Activated CD8-positive, alpha-beta T cell treated with anti-CD3 and anti-CD28 coated beads, Interleukin-2, amount 10 ng/mL, durations not matched to agents 7 days and 5 days (primary cell): Measurements from ENCODE around the gene MACROD2. TPM values are rescaled to one million over a fixed set of nuclear protein-coding genes. Genes with fewer than 3 reads are reported as not detected.

Experiments
- ATAC-seq: fragments of 150-1000 bp; cut with Tn5 transposase; one replicate; pipeline ENCODE4 v1.10.0; 2021; ENCODE audit warnings: moderate library complexity
- CTCF ChIA-PET: fragments of 350-600 bp; sonication (Branson Sonifier 250); formaldehyde crosslinking; loops from one replicate; lab custom pipeline; 2021; ENCODE audit warnings: antibody characterized with exemption; lab: Charles Lee
- POLR2A ChIA-PET: fragments of 350-600 bp; sonication (Branson Sonifier 250); formaldehyde crosslinking; loops from one replicate; lab custom pipeline; 2021; ENCODE audit warnings: antibody characterized with exemption; lab: Charles Lee
- DNase-seq: peaks from one replicate; pipeline ENCODE4 v3.0.0-alpha.2; 2020
- H3K27ac Mint-ChIP-seq: one replicate; pipeline ENCODE4 v1.8.0; 2021; ENCODE audit warnings: mild to moderate bottlenecking, mixed read lengths
- H3K27me3 Mint-ChIP-seq: one replicate; pipeline ENCODE4 v1.8.0; 2021; ENCODE audit warnings: low read depth, mixed read lengths
- H3K36me3 Mint-ChIP-seq: one replicate; pipeline ENCODE4 v1.8.0; 2021; ENCODE audit warnings: low read depth, mixed read lengths
- H3K4me1 Mint-ChIP-seq: one replicate; pipeline ENCODE4 v1.8.0; 2021; ENCODE audit warnings: low read depth, mixed read lengths
- H3K4me3 Mint-ChIP-seq: one replicate; pipeline ENCODE4 v1.8.0; 2021; ENCODE audit warnings: mild to moderate bottlenecking, mixed read lengths
- H3K9me3 Mint-ChIP-seq: one replicate; pipeline ENCODE4 v1.8.0; 2022; ENCODE audit warnings: mixed read lengths; ENCODE audit not compliant: insufficient read depth
- total RNA-seq, 2 experiments: library from RNA; stranded (reverse); gene quantifications; one replicate each; pipeline ENCODE4 v1.2.3, GENCODE V29; 2021

Gene MACROD2
- total RNA-seq, 2 experiments from 2014 or later = 0.08 TPM; not detected in 1

DNA sequence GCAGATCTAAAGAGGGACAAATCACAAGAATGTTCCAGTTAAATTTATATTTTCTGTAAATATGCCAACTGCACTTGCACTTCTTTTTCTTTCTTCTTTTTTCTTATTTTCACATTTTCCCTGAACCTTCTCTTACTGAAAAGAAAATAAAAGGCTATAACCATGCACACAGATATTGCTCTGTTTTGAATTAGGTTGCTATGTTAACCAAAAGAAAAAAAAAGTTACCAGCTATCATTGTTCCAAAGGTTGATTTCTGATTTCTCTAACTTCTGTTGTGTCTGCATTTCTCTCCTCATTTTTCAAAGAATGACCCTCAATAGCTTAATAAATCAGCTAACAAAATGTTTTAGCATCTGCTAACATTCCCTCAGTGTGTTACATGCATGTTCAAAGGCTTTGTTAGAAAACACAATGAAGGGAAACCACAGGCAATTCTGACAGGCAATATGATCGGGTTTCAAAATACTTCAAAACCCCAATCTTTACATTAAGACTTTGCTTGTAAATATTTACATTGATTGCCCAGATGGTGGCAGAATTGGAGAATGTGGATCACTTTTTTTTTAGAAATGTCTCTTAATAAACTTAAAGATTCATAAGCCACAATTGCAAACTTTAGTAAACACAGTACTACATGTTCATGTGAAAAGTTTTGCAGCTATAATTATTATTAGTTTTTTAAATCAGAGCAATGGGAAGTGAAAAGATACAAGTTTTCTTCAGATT lies 1270.4 kb downstream of the MACROD2 start:
- POLR2A ChIA-PET = no interaction called here
- Mint-ChIP-seq H3K36me3 (no peaks in the 10 kb centered on the region), H3K27ac (no peak overlapping the region), H3K27me3 (no peaks in the 10 kb centered on the region), H3K4me3 (no peak overlapping the region), H3K4me1 (no peaks in the 10 kb centered on the region), H3K9me3 (no peaks in the 10 kb centered on the region)
- CTCF ChIA-PET = no interaction called here
- DNase-seq (no peak), ATAC-seq (no peak)

DNA sequence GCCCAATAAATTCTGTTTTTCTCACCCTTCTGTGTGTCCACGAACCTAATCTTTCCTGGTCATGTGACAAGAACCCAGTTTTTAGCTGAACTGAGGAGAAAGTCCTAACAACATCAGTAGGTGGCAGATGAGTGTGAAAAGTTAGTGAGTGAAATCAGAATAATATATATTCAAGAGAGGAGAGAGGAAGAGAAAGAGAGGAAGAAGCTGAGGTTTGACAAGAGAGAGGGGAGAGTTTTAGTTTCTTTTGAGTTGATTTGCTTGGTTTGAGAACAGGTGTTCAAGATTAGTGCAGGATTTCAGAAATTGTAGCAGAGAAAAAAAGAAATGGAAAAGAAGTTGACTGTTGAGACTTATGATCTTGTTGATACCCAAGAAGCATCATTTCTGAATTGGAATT lies 1272.6 kb downstream of the MACROD2 start:
- DNase-seq (no peak), ATAC-seq (no peak)
- ChIA-PET POLR2A (no interaction called here), CTCF (no interaction called here)
- no peaks in the 10 kb centered on the region for H3K36me3 Mint-ChIP-seq
- H3K27me3 Mint-ChIP-seq = no peaks in the 10 kb centered on the region
- H3K4me3 Mint-ChIP-seq = no peak overlapping the region
- no peaks in the 10 kb centered on the region for H3K9me3 Mint-ChIP-seq
- no peak overlapping the region for H3K27ac Mint-ChIP-seq
- H3K4me1 Mint-ChIP-seq = no peaks in the 10 kb centered on the region

DNA sequence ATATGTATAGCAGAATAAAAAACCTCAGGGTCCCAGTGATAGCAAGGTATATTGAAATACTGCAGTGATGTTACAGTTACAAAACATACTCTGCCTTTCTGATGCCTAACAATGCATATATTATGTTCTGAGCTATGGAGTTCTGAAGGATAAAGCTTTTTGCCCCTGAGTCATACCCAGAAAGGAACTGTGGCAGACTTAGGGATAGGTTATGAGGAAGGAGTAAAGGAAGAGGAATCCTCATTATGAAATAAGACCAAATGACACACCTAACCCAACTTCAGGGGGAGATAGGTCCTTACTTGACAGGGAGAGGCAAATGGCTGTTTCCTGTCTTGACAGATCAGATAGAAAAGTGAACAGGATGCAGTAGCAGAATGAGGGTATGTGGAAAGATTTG lies 1282.7 kb downstream of the MACROD2 start:
- no peaks in the 10 kb centered on the region for H3K36me3 Mint-ChIP-seq
- H3K4me1 Mint-ChIP-seq = no peaks in the 10 kb centered on the region
- DNase-seq (no peak), ATAC-seq (no peak)
- CTCF ChIA-PET = no interaction called here
- H3K27me3 Mint-ChIP-seq = no peaks in the 10 kb centered on the region
- no peak overlapping the region for H3K4me3 Mint-ChIP-seq
- no peak overlapping the region for H3K27ac Mint-ChIP-seq
- POLR2A ChIA-PET = no interaction called here
- no peaks in the 10 kb centered on the region for H3K9me3 Mint-ChIP-seq

DNA sequence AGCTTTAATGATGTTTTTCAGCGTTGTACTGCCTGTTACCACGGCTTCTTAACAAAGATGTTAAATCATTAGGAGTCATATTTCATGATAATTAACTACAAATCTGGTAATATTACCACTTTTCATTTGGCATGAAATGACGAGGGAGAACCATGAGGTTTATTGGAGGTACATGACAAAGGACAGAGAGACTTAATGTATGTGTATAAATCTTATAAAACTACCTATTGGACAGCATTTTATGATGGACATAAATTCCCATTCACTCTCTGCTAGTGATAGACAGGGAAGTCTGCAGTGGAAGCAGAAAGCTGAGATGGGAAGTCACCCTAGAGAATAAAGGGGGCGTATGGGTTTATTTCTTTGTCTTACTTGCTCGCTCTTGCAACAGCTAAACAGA lies 1292.0 kb downstream of the MACROD2 start:
- Mint-ChIP-seq H3K27ac (no peak overlapping the region), H3K4me1 (no peaks in the 10 kb centered on the region), H3K36me3 (no peaks in the 10 kb centered on the region), H3K4me3 (no peak overlapping the region), H3K9me3 (peaks cover 4% of the 10 kb centered on the region), H3K27me3 (no peaks in the 10 kb centered on the region)
- ChIA-PET CTCF (no interaction called here), POLR2A (no interaction called here)
- ATAC-seq (no peak), DNase-seq (no peak)

DNA sequence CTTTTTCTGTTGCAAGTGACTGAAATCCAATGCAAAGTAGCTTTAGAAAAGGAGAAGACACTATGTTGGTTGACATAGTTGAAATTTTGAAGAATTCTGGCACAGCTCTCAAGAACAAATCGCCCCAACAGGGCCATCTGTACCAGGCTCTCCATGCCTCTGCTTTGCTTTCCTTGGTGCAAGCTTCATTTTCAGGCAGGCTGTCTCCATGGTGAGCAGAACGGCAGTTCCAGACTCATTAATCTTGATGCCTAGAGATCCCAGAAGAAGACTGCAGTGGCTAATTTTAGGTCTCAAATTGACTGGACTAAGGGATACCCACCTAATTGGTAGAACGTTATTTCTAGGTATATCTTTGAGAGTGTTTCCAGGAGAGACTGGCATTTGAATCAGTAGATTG lies 1292.8 kb downstream of the MACROD2 start:
- CTCF ChIA-PET = no interaction called here
- no peak for DNase-seq
- H3K36me3 Mint-ChIP-seq = no peaks in the 10 kb centered on the region
- H3K9me3 Mint-ChIP-seq = peaks cover 4% of the 10 kb centered on the region
- H3K27me3 Mint-ChIP-seq = no peaks in the 10 kb centered on the region
- ATAC-seq = no peak
- H3K4me3 Mint-ChIP-seq = no peak overlapping the region
- POLR2A ChIA-PET = no interaction called here
- no peaks in the 10 kb centered on the region for H3K4me1 Mint-ChIP-seq
- H3K27ac Mint-ChIP-seq = no peak overlapping the region

DNA sequence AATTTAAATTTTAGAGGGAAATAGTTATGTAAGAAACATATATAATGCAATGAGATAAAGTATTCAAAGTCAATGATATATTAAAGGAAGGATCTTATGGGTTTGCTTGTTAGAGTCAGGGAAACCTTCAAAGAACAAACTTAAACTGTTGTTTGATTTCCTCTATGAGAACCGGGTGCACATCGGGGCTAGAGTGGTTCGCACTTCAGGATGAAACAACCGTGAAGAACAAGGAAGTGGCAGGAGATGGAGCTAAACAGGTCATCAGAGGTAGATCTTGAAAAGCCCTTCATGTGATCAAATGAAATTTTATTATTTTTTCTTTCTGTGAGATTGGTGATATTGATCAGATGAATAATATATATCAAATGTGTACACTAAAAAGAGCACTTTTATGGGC lies 1294.0 kb downstream of the MACROD2 start:
- no peak overlapping the region for H3K27ac Mint-ChIP-seq
- ATAC-seq = no peak
- DNase-seq = no peak
- ChIA-PET CTCF (no interaction called here), POLR2A (no interaction called here)
- H3K36me3 Mint-ChIP-seq = no peaks in the 10 kb centered on the region
- no peaks in the 10 kb centered on the region for H3K27me3 Mint-ChIP-seq
- H3K4me3 Mint-ChIP-seq = no peak overlapping the region
- H3K4me1 Mint-ChIP-seq = no peaks in the 10 kb centered on the region
- H3K9me3 Mint-ChIP-seq = no peaks in the 10 kb centered on the region

DNA sequence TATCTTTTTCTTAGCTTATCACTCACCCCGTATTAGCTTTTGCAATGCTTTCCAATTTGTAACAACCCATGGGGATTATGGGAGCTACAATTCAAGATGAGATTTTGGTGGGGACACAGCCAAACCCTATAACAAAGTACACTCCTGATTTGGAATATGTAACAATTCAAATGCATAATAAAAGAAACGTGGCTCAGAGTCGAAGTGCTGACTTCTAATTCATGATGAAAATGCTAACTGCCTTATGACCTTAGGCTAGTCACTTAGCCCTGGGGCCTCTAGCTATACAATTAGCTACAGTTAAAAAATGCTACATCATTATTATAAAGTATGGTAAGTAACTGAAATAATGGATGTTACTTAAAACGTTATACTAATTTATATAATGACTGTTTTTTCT lies 1297.1 kb downstream of the MACROD2 start:
- no peaks in the 10 kb centered on the region for H3K36me3 Mint-ChIP-seq
- H3K27ac Mint-ChIP-seq = no peak overlapping the region
- POLR2A ChIA-PET = no interaction called here
- CTCF ChIA-PET = no interaction called here
- H3K4me1 Mint-ChIP-seq = no peaks in the 10 kb centered on the region
- ATAC-seq = no peak
- no peak overlapping the region for H3K4me3 Mint-ChIP-seq
- H3K27me3 Mint-ChIP-seq = no peaks in the 10 kb centered on the region
- H3K9me3 Mint-ChIP-seq = no peaks in the 10 kb centered on the region
- no peak for DNase-seq

DNA sequence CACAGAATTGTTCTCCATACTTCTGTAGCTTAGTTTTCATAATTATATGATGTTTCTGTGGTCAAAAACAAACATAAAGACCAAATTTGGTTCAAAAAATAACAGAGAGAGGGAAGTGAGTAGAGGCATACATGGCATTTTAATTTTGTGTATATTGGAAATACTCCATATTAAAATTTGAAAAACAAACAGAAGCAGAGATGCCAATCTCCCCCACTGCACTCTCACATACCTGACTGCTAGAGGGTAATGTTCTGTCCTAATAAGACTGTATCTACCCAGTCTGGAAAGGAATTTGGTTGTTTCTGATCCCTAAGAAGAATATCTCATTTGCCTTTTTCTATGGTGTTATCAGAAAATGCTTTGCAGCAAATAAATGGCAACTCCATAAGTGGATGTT lies 1301.1 kb downstream of the MACROD2 start:
- H3K4me3 Mint-ChIP-seq = no peak overlapping the region
- H3K4me1 Mint-ChIP-seq = no peaks in the 10 kb centered on the region
- no peaks in the 10 kb centered on the region for H3K27me3 Mint-ChIP-seq
- CTCF ChIA-PET = no interaction called here
- H3K9me3 Mint-ChIP-seq = no peaks in the 10 kb centered on the region
- no peak overlapping the region for H3K27ac Mint-ChIP-seq
- ATAC-seq (no peak), DNase-seq (no peak)
- POLR2A ChIA-PET = no interaction called here
- H3K36me3 Mint-ChIP-seq = no peaks in the 10 kb centered on the region

DNA sequence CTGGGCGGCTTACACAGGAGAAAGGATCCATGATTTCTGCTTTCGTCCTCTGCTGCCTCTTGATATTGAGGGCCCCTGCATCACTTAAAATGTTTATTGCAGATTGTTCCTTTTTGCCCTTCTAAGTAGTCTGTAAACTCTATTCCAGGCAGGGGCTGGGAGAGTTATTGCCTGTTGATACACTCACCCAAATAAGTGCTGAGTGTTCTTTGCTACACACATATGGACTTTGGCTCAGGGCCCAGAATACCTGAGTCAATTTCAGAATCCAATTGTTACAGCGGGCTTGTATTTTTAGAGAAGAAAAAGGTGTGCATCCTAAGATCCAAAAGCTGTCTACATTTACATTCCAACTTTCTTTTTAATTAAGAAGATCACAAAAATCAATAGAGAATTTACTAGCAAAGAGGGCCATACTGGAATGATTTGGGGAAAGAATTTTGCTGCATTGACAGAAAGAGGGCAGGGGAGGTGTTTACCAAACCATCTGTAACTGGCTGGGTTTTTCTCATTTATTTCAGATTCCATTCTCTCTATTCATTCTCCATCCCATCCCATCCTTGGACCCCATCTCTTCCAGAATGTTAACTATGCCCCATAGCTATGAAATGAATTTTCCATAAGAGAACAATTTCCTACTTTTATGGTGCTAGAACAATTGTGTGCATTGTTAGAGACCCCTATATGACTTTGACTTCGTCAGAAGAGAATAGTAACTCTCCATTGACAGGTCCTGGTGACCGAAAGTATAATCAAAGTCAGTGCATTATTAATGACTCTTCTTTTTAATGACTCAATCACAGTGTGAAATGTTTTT lies 1302.0 kb downstream of the MACROD2 start:
- ChIA-PET POLR2A (no interaction called here), CTCF (no interaction called here)
- Mint-ChIP-seq H3K36me3 (no peaks in the 10 kb centered on the region), H3K27me3 (no peaks in the 10 kb centered on the region), H3K9me3 (no peaks in the 10 kb centered on the region), H3K4me1 (no peaks in the 10 kb centered on the region), H3K4me3 (no peak overlapping the region), H3K27ac (no peak overlapping the region)
- no peak for ATAC-seq
- no peak for DNase-seq

DNA sequence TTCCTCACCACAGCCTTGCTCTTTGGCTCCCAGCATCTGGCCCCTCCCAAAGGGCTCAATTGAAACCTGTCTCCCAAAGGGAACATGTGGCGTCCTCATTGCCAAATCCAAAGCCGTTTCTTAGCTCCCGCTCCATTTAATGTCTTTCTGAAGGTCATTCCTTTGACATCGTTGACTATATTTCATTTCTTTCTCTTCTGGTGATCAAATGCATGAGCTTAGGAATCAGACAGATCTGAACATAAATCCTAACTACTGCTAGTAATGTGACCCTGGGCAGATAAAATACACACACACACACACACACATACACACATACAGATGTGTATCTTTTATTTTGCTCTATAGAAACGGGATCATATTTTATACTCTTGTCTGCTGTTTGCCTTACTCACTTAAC lies 1306.8 kb downstream of the MACROD2 start:
- H3K36me3 Mint-ChIP-seq = no peaks in the 10 kb centered on the region
- CTCF ChIA-PET = no interaction called here
- POLR2A ChIA-PET = no interaction called here
- no peak for DNase-seq
- H3K27ac Mint-ChIP-seq = no peak overlapping the region
- no peak for ATAC-seq
- H3K4me1 Mint-ChIP-seq = no peaks in the 10 kb centered on the region
- H3K27me3 Mint-ChIP-seq = no peaks in the 10 kb centered on the region
- H3K4me3 Mint-ChIP-seq = no peak overlapping the region
- no peaks in the 10 kb centered on the region for H3K9me3 Mint-ChIP-seq

DNA sequence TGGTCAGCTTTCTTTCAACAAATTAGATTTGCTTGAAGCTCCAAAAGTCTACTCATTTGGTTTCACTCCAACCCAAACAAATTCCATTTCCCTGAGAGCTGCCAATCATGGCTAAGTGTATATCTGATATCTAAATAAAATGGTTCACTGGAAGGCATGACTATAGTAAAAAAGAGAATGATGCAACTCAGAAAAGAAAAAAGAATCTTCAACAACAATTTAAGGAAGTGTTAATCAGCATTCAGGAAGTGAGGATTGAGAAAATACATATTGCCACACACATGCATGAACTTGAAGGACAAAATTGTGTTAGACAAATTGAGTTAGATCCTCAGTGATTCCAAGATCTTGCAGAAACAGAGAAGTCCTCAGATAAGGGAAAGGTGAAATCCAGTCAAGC lies 1315.0 kb downstream of the MACROD2 start:
- H3K4me3 Mint-ChIP-seq = no peak overlapping the region
- no peaks in the 10 kb centered on the region for H3K36me3 Mint-ChIP-seq
- peaks cover 10% of the 10 kb centered on the region for H3K9me3 Mint-ChIP-seq
- H3K27me3 Mint-ChIP-seq = no peaks in the 10 kb centered on the region
- POLR2A ChIA-PET = no interaction called here
- H3K27ac Mint-ChIP-seq = no peak overlapping the region
- ATAC-seq (no peak), DNase-seq (no peak)
- H3K4me1 Mint-ChIP-seq = no peaks in the 10 kb centered on the region
- CTCF ChIA-PET = no interaction called here

DNA sequence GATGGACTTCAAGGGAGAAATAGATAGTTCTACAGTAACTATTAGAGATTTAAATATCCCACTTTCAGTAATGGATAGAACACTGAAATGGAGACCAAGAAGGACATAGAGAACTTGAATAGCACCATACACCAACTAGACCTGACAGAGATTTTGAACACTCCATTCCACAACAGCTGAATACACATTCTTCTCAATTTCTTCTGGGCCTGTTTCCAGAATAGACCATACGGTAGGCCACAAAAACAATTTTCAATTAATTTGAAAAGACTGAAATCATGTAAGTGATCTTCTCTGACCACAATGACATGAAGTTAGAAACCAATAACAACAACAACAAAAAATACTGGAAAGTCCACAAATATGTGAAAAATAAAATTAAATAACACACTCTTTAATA lies 1321.2 kb downstream of the MACROD2 start:
- DNase-seq = no peak
- no peak overlapping the region for H3K4me3 Mint-ChIP-seq
- POLR2A ChIA-PET = no interaction called here
- H3K4me1 Mint-ChIP-seq = no peaks in the 10 kb centered on the region
- H3K9me3 Mint-ChIP-seq = no peaks in the 10 kb centered on the region
- no peaks in the 10 kb centered on the region for H3K36me3 Mint-ChIP-seq
- no peak overlapping the region for H3K27ac Mint-ChIP-seq
- no peak for ATAC-seq
- CTCF ChIA-PET = no interaction called here
- no peaks in the 10 kb centered on the region for H3K27me3 Mint-ChIP-seq
